ENCODE data around the gene PINLYP.
"Not testable (repeated sequence)": the region's sequence is repeated elsewhere in the genome, so short reads cannot be mapped to it uniquely, and the experiment has no call there.

PINLYP gene

GRCh38 chr19:43545981-43546380 is 29.6 kb upstream of the PINLYP start:
- Histone ChIP-seq H3K27me3 (ENCODE audit: insufficient read depth, poor library complexity, severe bottlenecking) (no peaks in the 10 kb centered on the region), H3K4me3 (replicated peaks; ENCODE audit: insufficient read depth, low read length) (no peak overlapping the region), H3K27ac (replicated peaks) (no peak overlapping the region)
- TF ChIP-seq POLR2AphosphoS5 (IDR thresholded peaks at IDR 0.05; ENCODE audit: low read depth) (no peak), GABPA (IDR thresholded peaks at IDR 0.05; ENCODE audit: low read depth) (no peak), SPI1 (IDR thresholded peaks at IDR 0.05; ENCODE audit: borderline replicate concordance, low read depth) (no peak), CTCF (IDR thresholded peaks at IDR 0.05; ENCODE audit: insufficient read depth, low read length) (no peak)
- TF ChIP-seq, protein P1, sequence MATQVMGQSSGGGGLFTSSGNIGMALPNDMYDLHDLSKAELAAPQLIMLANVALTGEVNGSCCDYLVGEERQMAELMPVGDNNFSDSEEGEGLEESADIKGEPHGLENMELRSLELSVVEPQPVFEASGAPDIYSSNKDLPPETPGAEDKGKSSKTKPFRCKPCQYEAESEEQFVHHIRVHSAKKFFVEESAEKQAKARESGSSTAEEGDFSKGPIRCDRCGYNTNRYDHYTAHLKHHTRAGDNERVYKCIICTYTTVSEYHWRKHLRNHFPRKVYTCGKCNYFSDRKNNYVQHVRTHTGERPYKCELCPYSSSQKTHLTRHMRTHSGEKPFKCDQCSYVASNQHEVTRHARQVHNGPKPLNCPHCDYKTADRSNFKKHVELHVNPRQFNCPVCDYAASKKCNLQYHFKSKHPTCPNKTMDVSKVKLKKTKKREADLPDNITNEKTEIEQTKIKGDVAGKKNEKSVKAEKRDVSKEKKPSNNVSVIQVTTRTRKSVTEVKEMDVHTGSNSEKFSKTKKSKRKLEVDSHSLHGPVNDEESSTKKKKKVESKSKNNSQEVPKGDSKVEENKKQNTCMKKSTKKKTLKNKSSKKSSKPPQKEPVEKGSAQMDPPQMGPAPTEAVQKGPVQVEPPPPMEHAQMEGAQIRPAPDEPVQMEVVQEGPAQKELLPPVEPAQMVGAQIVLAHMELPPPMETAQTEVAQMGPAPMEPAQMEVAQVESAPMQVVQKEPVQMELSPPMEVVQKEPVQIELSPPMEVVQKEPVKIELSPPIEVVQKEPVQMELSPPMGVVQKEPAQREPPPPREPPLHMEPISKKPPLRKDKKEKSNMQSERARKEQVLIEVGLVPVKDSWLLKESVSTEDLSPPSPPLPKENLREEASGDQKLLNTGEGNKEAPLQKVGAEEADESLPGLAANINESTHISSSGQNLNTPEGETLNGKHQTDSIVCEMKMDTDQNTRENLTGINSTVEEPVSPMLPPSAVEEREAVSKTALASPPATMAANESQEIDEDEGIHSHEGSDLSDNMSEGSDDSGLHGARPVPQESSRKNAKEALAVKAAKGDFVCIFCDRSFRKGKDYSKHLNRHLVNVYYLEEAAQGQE (IDR thresholded peaks at IDR 0.05; ENCODE audit: insufficient replicate concordance, low read depth) = no peak
- no peak for DNase-seq (ENCODE audit: low read depth in 1 of 2, low spot score in 1 of 2)

GRCh38 chr19:43546581-43546980 is 29.0 kb upstream of the PINLYP start:
- no peak for DNase-seq (ENCODE audit: low read depth in 1 of 2, low spot score in 1 of 2)
- Histone ChIP-seq H3K27me3 (ENCODE audit: insufficient read depth, poor library complexity, severe bottlenecking) (no peaks in the 10 kb centered on the region), H3K27ac (replicated peaks) (no peak overlapping the region), H3K4me3 (replicated peaks; ENCODE audit: insufficient read depth, low read length) (no peak overlapping the region)
- TF ChIP-seq SPI1 (IDR thresholded peaks at IDR 0.05; ENCODE audit: borderline replicate concordance, low read depth) = no peak
- TF ChIP-seq POLR2AphosphoS5 (IDR thresholded peaks at IDR 0.05; ENCODE audit: low read depth) = no peak
- TF ChIP-seq, protein P1 (IDR thresholded peaks at IDR 0.05; ENCODE audit: insufficient replicate concordance, low read depth) = no peak
- no peak for TF ChIP-seq CTCF (IDR thresholded peaks at IDR 0.05; ENCODE audit: insufficient read depth, low read length)
- TF ChIP-seq GABPA (IDR thresholded peaks at IDR 0.05; ENCODE audit: low read depth) = no peak

DNA sequence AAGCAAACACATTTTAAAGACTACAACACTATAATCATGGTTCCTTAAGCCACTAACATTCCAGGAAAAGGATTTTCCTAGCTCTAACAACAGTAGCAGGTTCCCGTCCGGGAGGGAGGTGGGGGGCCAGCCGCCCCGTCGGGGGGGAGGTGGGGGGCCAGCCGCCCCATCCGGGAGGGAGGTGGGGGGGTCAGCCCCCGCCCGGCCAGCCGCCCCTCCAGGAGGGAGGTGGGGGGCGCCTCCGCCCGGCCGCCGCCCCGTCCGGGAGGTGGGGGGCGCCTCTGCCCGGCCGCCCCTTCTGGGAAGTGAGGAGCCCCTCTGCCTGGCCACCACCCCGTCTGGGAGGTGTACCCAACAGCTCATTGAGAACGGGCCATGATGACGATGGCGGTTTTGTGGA is 27.7 kb upstream of the PINLYP start:
- DNase-seq (ENCODE audit: low read depth in 1 of 2, low spot score in 1 of 2); H3K27me3 ChIP-seq (ENCODE audit: insufficient read depth, poor library complexity, severe bottlenecking); H3K4me3 ChIP-seq (replicated peaks; ENCODE audit: insufficient read depth, low read length); H3K27ac ChIP-seq (replicated peaks): not testable (repeated sequence)

DNA sequence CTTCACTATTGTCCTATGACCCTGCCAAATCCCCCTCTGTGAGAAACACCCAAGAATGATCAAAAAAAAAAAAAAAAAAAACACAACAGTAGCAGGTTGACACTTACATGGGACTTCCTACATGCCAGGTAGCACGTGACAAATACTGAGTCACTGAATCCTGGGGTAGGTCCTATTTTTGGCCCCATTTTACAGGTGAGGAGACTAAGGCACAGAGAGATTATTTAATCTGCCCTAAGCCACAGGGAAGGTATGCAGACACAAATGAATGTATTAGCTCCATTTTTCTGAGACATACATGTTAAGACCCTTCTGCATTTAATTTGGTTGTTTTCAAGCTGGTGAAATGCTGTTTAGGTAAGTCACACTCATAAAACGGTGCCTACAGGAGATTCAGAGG is 26.9 kb upstream of the PINLYP start:
- TF ChIP-seq SPI1 (IDR thresholded peaks at IDR 0.05; ENCODE audit: borderline replicate concordance, low read depth) (no peak), CTCF (IDR thresholded peaks at IDR 0.05; ENCODE audit: insufficient read depth, low read length) (no peak), GABPA (IDR thresholded peaks at IDR 0.05; ENCODE audit: low read depth) (no peak), POLR2AphosphoS5 (IDR thresholded peaks at IDR 0.05; ENCODE audit: low read depth) (no peak)
- TF ChIP-seq, protein P1 (IDR thresholded peaks at IDR 0.05; ENCODE audit: insufficient replicate concordance, low read depth) = no peak
- H3K4me3 ChIP-seq (replicated peaks; ENCODE audit: insufficient read depth, low read length) = no peak overlapping the region
- H3K27me3 ChIP-seq (ENCODE audit: insufficient read depth, poor library complexity, severe bottlenecking) = no peaks in the 10 kb centered on the region
- no peak for DNase-seq (ENCODE audit: low read depth in 1 of 2, low spot score in 1 of 2)
- H3K27ac ChIP-seq (replicated peaks) = no peak overlapping the region
